OCI-LY7 (cell line): ENCODE results near the gene LPP. TPM values are rescaled to one million over a fixed set of nuclear protein-coding genes. Genes with fewer than 3 reads are reported as not detected.
A peak's percentile ranks its signal among the peaks of the same experiment; 100 is the strongest.

Source experiments
- BruUV-seq: library from RNA; stranded (reverse); fragments of 400-500 nt; replicated peaks from 2 replicates; lab custom pipeline; 2021; lab: Mats Ljungman, UMichigan
- CTCF ChIA-PET: fragments of 300-600 bp; sonication (Branson Sonifier 250); formaldehyde crosslinking; loops from one replicate; lab custom pipeline; 2022; ENCODE audit warnings: antibody characterized with exemption; ENCODE audit not compliant: unreplicated experiment; lab: Charles Lee
- POLR2A ChIA-PET: fragments of 300-600 bp; sonication (Branson Sonifier 250); formaldehyde crosslinking; loops from one replicate; lab custom pipeline; 2022; ENCODE audit warnings: antibody characterized with exemption; lab: Charles Lee
- DNase-seq: peaks from one replicate; pipeline ENCODE4 v3.0.0-alpha.2; 2015; ENCODE audit warnings: low spot score
- H2AFZ ChIP-seq: fragments of 200-600 bp; sonication (generic), shearing (Covaris generic); 2 replicates; pipeline ENCODE4 v1.6.1; 2014; ENCODE audit warnings: mild to moderate bottlenecking, antibody characterized with exemption, low read length, moderate library complexity
- H3K27ac ChIP-seq: fragments of 200-600 bp; sonication (generic); 2 replicates; pipeline ENCODE4 v1.5.1; 2014; ENCODE audit warnings: mixed run types, low read depth, mild to moderate bottlenecking, moderate library complexity, low read length, inconsistent platforms; ENCODE audit not compliant: poor library complexity, severe bottlenecking
- H3K36me3 ChIP-seq: fragments of 200-600 bp; sonication (generic); 2 replicates; pipeline ENCODE4 v1.6.1; 2014; ENCODE audit warnings: mild to moderate bottlenecking, antibody characterized with exemption, low read length, moderate library complexity, mixed read lengths; ENCODE audit not compliant: insufficient read depth
- H3K4me1 ChIP-seq: fragments of 200-600 bp; sonication (generic); 2 replicates; pipeline ENCODE4 v1.5.1; 2014; ENCODE audit warnings: mild to moderate bottlenecking, low read length; ENCODE audit not compliant: insufficient read depth, poor library complexity, severe bottlenecking
- H3K4me2 ChIP-seq: fragments of 200-600 bp; sonication (generic); 2 replicates; pipeline ENCODE4 v1.6.1; 2014; ENCODE audit warnings: mild to moderate bottlenecking, low read length
- H3K4me3 ChIP-seq: fragments of 200-600 bp; sonication (generic); 2 replicates; pipeline ENCODE4 v1.5.1; 2014; ENCODE audit warnings: mild to moderate bottlenecking, low read depth, low read length; ENCODE audit not compliant: poor library complexity, severe bottlenecking
- H3K79me2 ChIP-seq: fragments of 200-600 bp; sonication (generic); 2 replicates; pipeline ENCODE4 v1.6.1; 2016; ENCODE audit warnings: low read depth, mild to moderate bottlenecking, low read length, moderate library complexity, mixed read lengths; ENCODE audit not compliant: insufficient read depth
- H3K9me2 ChIP-seq: fragments of 200-600 bp; sonication (generic); 2 replicates; pipeline ENCODE4 v1.6.1; 2016; ENCODE audit warnings: mild to moderate bottlenecking, low read length, mixed read lengths; ENCODE audit not compliant: insufficient read depth
- H3K9me3 ChIP-seq: fragments of 200-600 bp; sonication (generic); 2 replicates; pipeline ENCODE4 v1.6.1; 2014; ENCODE audit warnings: mild to moderate bottlenecking, mixed run types, low read length, mixed read lengths
- H4K20me1 ChIP-seq: fragments of 200-600 bp; sonication (generic); 2 replicates; pipeline ENCODE4 v1.6.1; 2014; ENCODE audit warnings: mild to moderate bottlenecking, antibody characterized with exemption, low read length, moderate library complexity, mixed read lengths; ENCODE audit not compliant: insufficient read depth
- EZH2phosphoT487 ChIP-seq: fragments of 200-600 bp; sonication (generic); IDR thresholded peaks from 2 replicates; pipeline ENCODE4 v1.6.1; 2018; ENCODE audit warnings: low read depth, borderline replicate concordance, mild to moderate bottlenecking, mixed run types, antibody characterized with exemption, low read length, moderate library complexity, mixed read lengths
- intact Hi-C: fragments of 100-400 bp; cut with micrococcal nuclease; formaldehyde crosslinking; loops from one replicate; pipeline ENCODE4 v1.10.0; 2022; ENCODE audit not compliant: unreplicated experiment
- total RNA-seq, 2 experiments: library from RNA; depleted of rRNA in 1 of 2; stranded (reverse); fragments of >200 nt in 1 of 2; shearing (Covaris generic) in 1 of 2; gene quantifications; 2 replicates each; pipeline ENCODE4 v1.2.3, GENCODE V29; 2014 to 2022
- TF ChIP-seq, protein P1 (sequence below): fragments of 200-600 bp; sonication (generic); conservative IDR thresholded peaks from 2 replicates; pipeline ENCODE4 v1.5.1; 2014; ENCODE audit warnings: mild to moderate bottlenecking, antibody characterized with exemption, low read length, moderate library complexity, mixed read lengths

LPP gene
- total RNA-seq, 2 experiments from 2014 or later = 10.9 to 119 TPM

DNA sequence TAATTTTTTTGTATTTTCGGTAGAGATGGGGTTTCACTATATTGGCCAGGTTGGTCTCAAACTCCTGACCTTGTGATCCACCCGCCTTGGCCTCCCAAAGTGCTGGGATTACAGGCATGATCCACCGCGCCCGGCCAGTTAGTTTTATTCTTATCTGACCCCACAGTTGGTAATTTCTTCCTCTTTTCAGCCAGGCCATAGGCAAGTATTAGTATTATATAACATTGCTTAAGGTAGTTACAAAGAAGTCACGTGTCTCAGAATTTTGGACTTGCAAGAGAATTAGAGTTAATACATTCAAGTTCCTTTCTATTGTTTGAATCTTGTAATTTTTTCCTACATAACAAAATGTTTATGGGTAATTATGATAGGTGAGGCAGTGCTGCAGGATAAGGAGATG is 334.8 kb downstream of the LPP start:
- no peaks in the 10 kb centered on the region for H3K9me3 ChIP-seq
- ChIA-PET CTCF (no interaction called here), POLR2A (interaction anchor here (0.5 to 1.9 kb wide), 2 partner anchors 11 to 17 kb away, joined by 4 to 7 read pairs; no protein-coding TSS in a partner anchor)
- peak overlapping the region; percentile 2 for H3K4me3 ChIP-seq
- peaks cover 18% of the 10 kb centered on the region for H3K4me1 ChIP-seq
- H4K20me1 ChIP-seq = no peaks in the 10 kb centered on the region
- no peak for TF ChIP-seq EZH2phosphoT487
- TF ChIP-seq, protein P1, sequence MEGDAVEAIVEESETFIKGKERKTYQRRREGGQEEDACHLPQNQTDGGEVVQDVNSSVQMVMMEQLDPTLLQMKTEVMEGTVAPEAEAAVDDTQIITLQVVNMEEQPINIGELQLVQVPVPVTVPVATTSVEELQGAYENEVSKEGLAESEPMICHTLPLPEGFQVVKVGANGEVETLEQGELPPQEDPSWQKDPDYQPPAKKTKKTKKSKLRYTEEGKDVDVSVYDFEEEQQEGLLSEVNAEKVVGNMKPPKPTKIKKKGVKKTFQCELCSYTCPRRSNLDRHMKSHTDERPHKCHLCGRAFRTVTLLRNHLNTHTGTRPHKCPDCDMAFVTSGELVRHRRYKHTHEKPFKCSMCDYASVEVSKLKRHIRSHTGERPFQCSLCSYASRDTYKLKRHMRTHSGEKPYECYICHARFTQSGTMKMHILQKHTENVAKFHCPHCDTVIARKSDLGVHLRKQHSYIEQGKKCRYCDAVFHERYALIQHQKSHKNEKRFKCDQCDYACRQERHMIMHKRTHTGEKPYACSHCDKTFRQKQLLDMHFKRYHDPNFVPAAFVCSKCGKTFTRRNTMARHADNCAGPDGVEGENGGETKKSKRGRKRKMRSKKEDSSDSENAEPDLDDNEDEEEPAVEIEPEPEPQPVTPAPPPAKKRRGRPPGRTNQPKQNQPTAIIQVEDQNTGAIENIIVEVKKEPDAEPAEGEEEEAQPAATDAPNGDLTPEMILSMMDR = no peak
- intact Hi-C loops = no loop called here
- H3K36me3 ChIP-seq = peaks cover 14% of the 10 kb centered on the region
- H3K79me2 ChIP-seq = no peaks in the 10 kb centered on the region
- peak overlapping the region; percentile 70 for H3K4me2 ChIP-seq
- H3K27ac ChIP-seq = peak overlapping the region; percentile 79
- no peaks in the 10 kb centered on the region for H3K9me2 ChIP-seq
- no TSS peak for BruUV-seq
- no peak overlapping the region for H2AFZ ChIP-seq
- DNase-seq = no peak

DNA sequence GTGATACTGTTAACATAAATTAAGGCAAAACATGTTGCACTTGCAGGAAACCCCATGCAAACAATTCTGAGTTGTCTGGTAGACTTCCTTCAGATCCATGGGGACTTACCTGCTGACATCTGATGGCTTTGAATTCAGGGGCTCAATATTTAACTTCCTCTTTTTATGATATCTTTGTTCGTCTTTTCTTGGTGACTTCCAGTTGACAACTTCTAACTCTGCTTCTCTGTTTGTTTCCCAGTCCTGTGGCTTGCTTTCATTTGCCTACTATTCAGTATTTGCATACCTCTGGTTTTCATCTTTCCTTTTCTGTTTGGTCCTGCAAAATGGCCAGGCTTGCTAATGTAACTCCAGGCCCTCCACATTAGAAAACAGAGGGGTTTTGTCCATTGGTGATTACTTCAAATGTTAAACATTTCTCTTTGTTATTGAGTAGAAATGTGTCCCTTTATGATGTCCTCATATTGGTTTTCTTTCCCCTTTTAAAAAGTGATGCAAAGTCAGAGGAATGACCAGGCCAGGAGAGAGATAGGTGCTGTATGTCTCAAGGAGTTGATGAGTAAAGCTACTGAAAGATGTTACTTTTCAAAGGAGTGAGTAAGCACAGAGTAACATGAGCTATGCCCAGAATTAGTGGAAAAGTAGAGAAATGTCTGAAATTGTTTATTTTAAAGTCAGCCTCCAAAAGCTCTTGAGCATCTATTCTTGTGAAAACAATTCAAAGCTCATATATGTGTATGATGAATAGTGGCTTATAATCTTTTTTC is 335.9 kb downstream of the LPP start:
- no peaks in the 10 kb centered on the region for H4K20me1 ChIP-seq
- peak overlapping the region; percentile 41 for H3K4me3 ChIP-seq
- BruUV-seq = no TSS peak
- no peak for TF ChIP-seq EZH2phosphoT487
- TF ChIP-seq, protein P1 = no peak
- POLR2A ChIA-PET = interaction anchor here (0.6 to 1.9 kb wide), 6 partner anchors 12 to 933 kb away, joined by 3 to 7 read pairs (median 4); partner anchors contain the start of gene BCL6
- H3K4me2 ChIP-seq = peak overlapping the region; percentile 70
- H3K4me1 ChIP-seq = peaks cover 18% of the 10 kb centered on the region
- H3K27ac ChIP-seq = peak overlapping the region; percentile 79
- no peaks in the 10 kb centered on the region for H3K9me2 ChIP-seq
- H3K9me3 ChIP-seq = no peaks in the 10 kb centered on the region
- CTCF ChIA-PET = no interaction called here
- DNase-seq = peak; percentile 86
- peak overlapping the region; percentile 44; the same call in 1 of the 2 replicates for H2AFZ ChIP-seq
- peaks cover 11% of the 10 kb centered on the region for H3K36me3 ChIP-seq
- intact Hi-C loops = no loop called here
- no peaks in the 10 kb centered on the region for H3K79me2 ChIP-seq

DNA sequence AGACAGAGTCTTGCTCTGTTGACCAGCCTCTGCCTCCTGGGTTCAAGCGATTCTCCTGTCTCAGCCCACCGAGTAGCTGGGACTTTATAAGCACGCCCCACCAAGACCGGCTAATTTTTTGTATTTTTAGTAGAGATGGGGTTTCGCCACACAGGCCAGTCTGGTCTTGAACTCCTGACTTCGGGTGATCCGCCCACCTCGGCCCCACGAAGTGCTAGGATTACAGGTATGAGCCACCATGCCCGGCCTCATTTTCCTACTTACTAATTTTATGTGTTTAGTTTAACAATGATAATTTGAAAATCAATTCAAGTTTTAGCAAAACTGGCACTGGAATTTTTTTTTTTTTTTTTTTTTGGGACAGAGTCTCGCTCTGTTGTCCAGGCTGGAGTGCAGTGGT is 336.5 kb downstream of the LPP start:
- CTCF ChIA-PET = no interaction called here
- H3K27ac ChIP-seq = peak overlapping the region; percentile 79
- no TSS peak for BruUV-seq
- no peak overlapping the region; the same call in 1 of the 2 replicates for H2AFZ ChIP-seq
- no peaks in the 10 kb centered on the region for H3K79me2 ChIP-seq
- H3K4me1 ChIP-seq = peaks cover 18% of the 10 kb centered on the region
- peak overlapping the region; percentile 70 for H3K4me2 ChIP-seq
- H3K9me2 ChIP-seq = no peaks in the 10 kb centered on the region
- POLR2A ChIA-PET = interaction anchor here (0.6 to 0.9 kb wide), 5 partner anchors 21 to 934 kb away, joined by 3 to 6 read pairs (median 3); partner anchors contain the start of gene BCL6
- H3K36me3 ChIP-seq = peaks cover 6% of the 10 kb centered on the region
- TF ChIP-seq, protein P1 = no peak
- no peak for TF ChIP-seq EZH2phosphoT487
- no peaks in the 10 kb centered on the region for H4K20me1 ChIP-seq
- peak overlapping the region; percentile 41 for H3K4me3 ChIP-seq
- H3K9me3 ChIP-seq = no peaks in the 10 kb centered on the region
- intact Hi-C loops = no loop called here
- DNase-seq = no peak
